ENCODE measurements around the gene ANKS1A.

GRCh38 chr6:34914358-34914757 lies 25.3 kb downstream of the ANKS1A start:
- no peak for TF ChIP-seq POLR2AphosphoS5 (IDR thresholded peaks at IDR 0.05; ENCODE audit: low read depth, low read length)
- no peak for TF ChIP-seq REST (IDR thresholded peaks at IDR 0.05; ENCODE audit: insufficient read depth in 1 of 2, low read depth in 2 of 2, low read length in 1 of 2)
